D341Med (cell line): ENCODE results near the gene LRMDA.

ENCODE experiments used
- DNase-seq: peaks from one replicate; pipeline ENCODE4 v3.0.0; 2012; ENCODE audit warnings: low spot score

LRMDA gene

GRCh38 chr10:75402486-75403143 is 28.8 kb upstream of the LRMDA start:
- DNase-seq: no peak

- no peak for DNase-seq
Observed at GRCh38 chr10:75403144-75403938, 28.1 kb upstream of the LRMDA start.

GRCh38 chr10:75403939-75404814 is 27.2 kb upstream of the LRMDA start:
- no peak for DNase-seq

GRCh38 chr10:75404815-75405597 is 26.4 kb upstream of the LRMDA start:
- DNase-seq: peak; percentile 56

- DNase-seq: no peak
Observed at GRCh38 chr10:75405598-75406461, 25.6 kb upstream of the LRMDA start.

- no peak for DNase-seq
Observed at GRCh38 chr10:75406462-75407223, 24.8 kb upstream of the LRMDA start.

GRCh38 chr10:75407224-75407712 is 24.2 kb upstream of the LRMDA start:
- no peak for DNase-seq

GRCh38 chr10:75407713-75408508 is 23.5 kb upstream of the LRMDA start:
- DNase-seq: no peak

GRCh38 chr10:75408509-75408875 is 22.9 kb upstream of the LRMDA start:
- no peak for DNase-seq

- DNase-seq: peak; percentile 89
Observed at GRCh38 chr10:75408911-75409885, 22.2 kb upstream of the LRMDA start.

GRCh38 chr10:75410132-75411005 is 21.1 kb upstream of the LRMDA start:
- DNase-seq: no peak

- no peak for DNase-seq
Observed at GRCh38 chr10:75414527-75414926, 16.9 kb upstream of the LRMDA start.

GRCh38 chr10:75417522-75417927 is 13.9 kb upstream of the LRMDA start:
- no peak for DNase-seq

GRCh38 chr10:75418293-75418692 is 13.1 kb upstream of the LRMDA start:
- DNase-seq: no peak

- DNase-seq: no peak
Observed at GRCh38 chr10:75418712-75419111, 12.7 kb upstream of the LRMDA start.

GRCh38 chr10:75422913-75423312 is 8.5 kb upstream of the LRMDA start:
- DNase-seq: no peak

GRCh38 chr10:75424571-75424970 is 6.9 kb upstream of the LRMDA start:
- no peak for DNase-seq
